ENCODE measurements around the gene ARMCX2.
"Not testable (repeated sequence)": the region's sequence is repeated elsewhere in the genome, so short reads cannot be mapped to it uniquely, and the experiment has no call there.

Gene ARMCX2

DNA sequence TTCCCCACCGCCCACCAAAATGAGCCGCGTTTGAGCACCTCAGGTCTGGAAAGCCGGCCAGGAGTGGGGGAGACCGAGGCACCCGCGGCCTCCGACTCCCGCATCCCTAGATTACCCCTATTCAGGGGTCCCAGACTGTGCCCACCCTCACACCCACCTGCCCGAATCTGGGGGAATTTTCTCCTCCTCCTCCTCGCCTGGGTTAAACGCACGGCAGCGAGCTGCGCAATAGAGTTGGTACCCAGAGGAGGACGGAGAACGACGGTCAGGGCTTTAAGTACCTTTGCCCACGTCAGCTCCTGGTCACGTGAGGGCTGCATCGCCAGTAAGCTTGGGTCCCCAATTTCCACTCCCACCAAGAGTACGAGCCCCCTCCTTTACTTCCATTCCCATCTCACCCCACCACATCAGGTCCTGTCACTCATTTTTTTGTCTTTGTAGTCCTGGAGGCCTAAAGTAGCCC is at the start of gene ARMCX2:
Gene ARMCX2 (minus strand): TSS at position 250 of the 463 bp plus-strand sequence. CDS start 2,262 bp downstream, outside the sequence.
- DNase-seq (ENCODE audit: low read depth) = peak; percentile 50
- peak within 1 kb of the TSS; percentile 71 for H3K4me3 ChIP-seq (ENCODE audit: low read depth, low read length)

DNA sequence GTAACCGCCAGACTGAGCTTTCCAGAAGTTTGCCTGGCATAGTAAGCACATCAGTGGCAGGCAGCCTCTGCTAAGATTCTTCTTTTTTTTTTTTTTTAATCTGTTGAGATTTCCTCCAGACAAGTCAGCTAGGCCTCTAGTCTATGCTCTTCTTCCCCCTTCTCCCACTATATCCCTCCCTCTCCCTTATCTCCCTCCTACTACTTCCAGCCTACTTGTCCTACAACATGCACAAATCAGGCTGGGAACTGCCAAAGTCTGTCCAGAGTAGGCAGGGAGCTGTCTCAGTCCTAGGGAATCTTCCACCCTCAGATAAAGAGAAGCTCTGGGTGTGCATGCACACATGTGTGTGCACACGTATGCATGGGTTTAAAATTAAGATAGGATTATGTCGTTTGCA is 49.7 kb upstream of the ARMCX2 start:
- H3K4me3 ChIP-seq (ENCODE audit: low read depth, low read length) = no peak overlapping the region
- DNase-seq (ENCODE audit: low read depth) = no peak

GRCh38 chrX:101708163-101708562 is 48.5 kb upstream of the ARMCX2 start:
- peak; percentile 5 for DNase-seq (ENCODE audit: low read depth)

GRCh38 chrX:101693476-101693875 is 33.8 kb upstream of the ARMCX2 start:
- DNase-seq (ENCODE audit: low read depth) = no peak
- H3K4me3 ChIP-seq (ENCODE audit: low read depth, low read length) = no peak overlapping the region

More at GRCh38 chrX:101708163-101708562, 48.5 kb upstream of the ARMCX2 start:
- H3K4me3 ChIP-seq (ENCODE audit: low read depth, low read length) = no peak overlapping the region

DNA sequence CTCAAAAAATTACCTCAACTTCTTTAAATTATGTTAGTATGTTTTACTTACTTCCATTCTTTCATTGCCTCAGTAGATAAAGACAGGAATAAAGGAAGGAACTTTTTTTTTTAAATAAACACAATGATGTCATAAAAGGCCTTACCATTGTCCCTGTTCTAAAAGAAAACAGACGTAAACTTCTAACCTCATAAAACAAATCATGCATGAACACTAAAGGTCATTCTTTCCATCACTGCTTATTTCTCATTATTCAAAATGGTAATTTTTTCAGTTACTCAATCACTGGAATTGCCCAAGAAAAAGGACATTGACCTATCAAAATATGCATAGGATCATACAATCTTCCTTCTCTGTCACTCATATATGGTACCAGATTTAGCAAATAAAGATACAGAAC is 32.2 kb upstream of the ARMCX2 start:
- no peak overlapping the region for H3K4me3 ChIP-seq (ENCODE audit: low read depth, low read length)
- no peak for DNase-seq (ENCODE audit: low read depth)

DNA sequence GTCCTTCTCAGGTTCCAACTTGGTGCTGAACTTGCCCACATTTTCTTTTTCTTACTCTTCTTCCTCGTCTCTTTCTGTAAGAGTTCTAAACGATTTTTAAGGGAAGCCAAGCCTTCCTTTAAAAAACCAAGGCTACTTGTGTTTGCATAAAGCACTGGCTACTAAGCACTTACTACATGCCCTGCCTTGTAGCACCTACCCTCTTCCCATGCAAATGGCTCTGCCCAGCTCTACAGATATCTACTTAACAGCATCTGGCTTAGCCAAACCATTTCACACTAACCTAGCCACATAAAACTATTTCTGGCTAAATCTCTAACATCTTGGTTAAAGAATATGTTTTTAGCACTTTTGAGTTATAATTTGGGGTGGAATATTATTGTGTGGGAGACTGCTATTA is 26.9 kb upstream of the ARMCX2 start:
- H3K4me3 ChIP-seq (ENCODE audit: low read depth, low read length) = no peak overlapping the region

DNA sequence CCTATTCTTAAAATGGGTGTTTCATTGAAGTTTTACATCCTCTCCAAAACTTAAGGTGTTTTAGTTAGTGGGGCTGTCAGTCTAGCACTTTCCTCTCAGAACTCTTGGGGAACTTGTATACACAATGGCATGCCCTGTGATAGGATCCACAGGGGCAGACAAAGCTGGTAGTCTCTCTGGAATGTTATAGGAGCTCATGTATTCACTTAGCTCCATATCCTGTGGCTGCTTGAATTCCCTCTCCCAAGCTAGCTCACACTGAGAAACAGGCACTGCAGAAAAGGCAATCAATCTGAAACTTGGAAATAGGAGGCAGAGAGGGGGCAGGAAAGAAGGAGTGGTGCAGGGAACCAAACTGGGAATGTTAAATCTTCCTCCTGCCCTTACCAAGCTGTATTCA is 26.3 kb upstream of the ARMCX2 start:
- no peak overlapping the region for H3K4me3 ChIP-seq (ENCODE audit: low read depth, low read length)
- DNase-seq (ENCODE audit: low read depth) = no peak

More for the DNA sequence above, 26.9 kb upstream of the ARMCX2 start:
- DNase-seq (ENCODE audit: low read depth) = no peak

GRCh38 chrX:101682723-101683122 is 23.1 kb upstream of the ARMCX2 start:
- H3K4me3 ChIP-seq (ENCODE audit: low read depth, low read length) = no peak overlapping the region
- peak; percentile 43 for DNase-seq (ENCODE audit: low read depth)

GRCh38 chrX:101677028-101677427 is 17.4 kb upstream of the ARMCX2 start:
- H3K4me3 ChIP-seq (ENCODE audit: low read depth, low read length) = no peak overlapping the region
- DNase-seq (ENCODE audit: low read depth) = no peak

DNA sequence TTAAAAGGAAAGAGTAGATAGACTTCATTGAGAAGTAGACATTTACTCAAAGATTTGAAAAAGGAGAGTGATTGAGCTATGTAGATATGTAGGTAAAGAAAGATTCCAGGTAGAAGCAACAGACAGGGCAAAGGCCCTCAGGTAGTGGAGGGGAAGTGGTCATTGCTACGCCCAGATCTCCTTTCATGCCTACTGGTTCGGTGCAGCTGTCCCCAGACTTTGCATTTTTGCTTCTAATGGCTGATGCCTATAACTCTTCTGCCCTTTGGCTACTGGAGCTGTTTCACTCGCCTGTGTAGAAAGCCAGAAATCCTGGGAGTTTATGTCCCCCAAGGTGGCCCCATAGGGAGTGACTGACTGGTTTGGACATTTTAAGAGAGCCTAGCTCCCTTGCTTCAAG is 16.9 kb upstream of the ARMCX2 start:
- DNase-seq (ENCODE audit: low read depth) = no peak
- H3K4me3 ChIP-seq (ENCODE audit: low read depth, low read length) = no peak overlapping the region

- no peak for DNase-seq (ENCODE audit: low read depth)
- H3K4me3 ChIP-seq (ENCODE audit: low read depth, low read length) = no peak overlapping the region
These were observed 8.5 kb upstream of the ARMCX2 start for GRCh38 chrX:101668143-101668542.

DNA sequence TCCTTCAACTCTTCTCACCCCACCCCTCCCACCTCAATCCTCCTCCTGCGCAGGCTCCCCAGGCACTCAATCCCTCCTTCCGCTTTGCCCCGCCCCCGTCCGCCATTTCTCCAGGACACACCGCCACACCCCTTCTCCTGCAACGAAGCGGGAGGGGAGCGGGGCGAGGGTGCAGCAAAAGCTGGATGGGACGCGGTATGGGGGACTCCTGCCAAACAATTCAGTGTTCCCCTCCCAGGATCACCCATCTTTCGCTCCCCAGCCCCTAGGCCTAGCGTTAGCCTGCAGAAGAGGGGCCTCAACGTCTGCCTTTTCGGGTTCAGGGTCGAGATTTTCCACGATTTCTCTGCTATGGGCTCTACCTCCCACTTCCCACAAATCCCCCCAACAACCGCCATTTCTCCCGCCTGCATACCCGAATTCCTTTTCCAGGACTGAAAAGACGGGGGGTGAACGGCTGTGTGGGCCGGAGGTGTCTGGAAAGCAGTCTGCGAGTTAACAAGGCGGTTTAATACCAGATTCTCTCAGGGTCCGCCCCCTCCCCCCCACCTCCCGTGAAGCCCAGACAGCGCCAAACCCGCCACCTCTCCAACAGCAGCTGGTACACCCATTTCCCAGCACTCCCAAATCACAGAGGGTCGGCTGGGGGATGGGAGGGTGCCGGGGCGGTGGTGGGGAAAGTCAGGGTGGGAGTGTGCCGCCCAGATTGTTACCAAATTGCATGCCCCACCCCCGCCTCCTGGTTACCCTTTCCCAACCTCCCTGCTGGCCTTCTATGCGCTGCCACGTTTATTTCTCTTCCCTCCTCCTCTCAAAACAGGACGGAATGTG is 774 bp downstream of the ARMCX2 start:
- no peak for DNase-seq (ENCODE audit: low read depth)
- H3K4me3 ChIP-seq (ENCODE audit: low read depth, low read length) = peak overlapping the region; percentile 71

GRCh38 chrX:101657495-101657894 is 2.2 kb downstream of the ARMCX2 start:
- no peak overlapping the region for H3K4me3 ChIP-seq (ENCODE audit: low read depth, low read length)
- no peak for DNase-seq (ENCODE audit: low read depth)

- H3K4me3 ChIP-seq (ENCODE audit: low read depth, low read length) = no peak overlapping the region
- no peak for DNase-seq (ENCODE audit: low read depth)
These were observed 2.8 kb downstream of the ARMCX2 start for GRCh38 chrX:101656817-101657216.

- H3K4me3 ChIP-seq (ENCODE audit: low read depth, low read length) = no peak overlapping the region
- no peak for DNase-seq (ENCODE audit: low read depth)
These were observed 4.1 kb downstream of the ARMCX2 start for GRCh38 chrX:101655534-101655933.

DNA sequence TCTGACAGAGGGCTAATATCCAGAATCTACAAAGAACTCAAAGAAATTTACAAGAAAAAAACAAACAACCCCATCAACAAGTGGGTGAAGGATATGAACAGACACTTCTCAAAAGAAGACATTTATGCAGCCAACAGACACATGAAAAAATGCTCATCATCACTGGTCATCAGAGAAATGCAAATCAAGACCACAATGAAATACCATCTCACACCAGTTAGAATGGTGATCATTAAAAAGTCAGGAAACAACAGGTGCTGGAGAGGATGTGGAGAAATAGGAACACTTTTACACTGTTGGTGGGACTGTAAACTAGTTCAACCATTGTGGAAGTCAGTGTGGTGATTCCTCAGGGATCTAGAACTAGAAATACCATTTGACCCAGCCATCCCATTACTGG is 11.9 kb downstream of the ARMCX2 start:
- not testable (repeated sequence) for DNase-seq (ENCODE audit: low read depth); H3K4me3 ChIP-seq (ENCODE audit: low read depth, low read length)

DNA sequence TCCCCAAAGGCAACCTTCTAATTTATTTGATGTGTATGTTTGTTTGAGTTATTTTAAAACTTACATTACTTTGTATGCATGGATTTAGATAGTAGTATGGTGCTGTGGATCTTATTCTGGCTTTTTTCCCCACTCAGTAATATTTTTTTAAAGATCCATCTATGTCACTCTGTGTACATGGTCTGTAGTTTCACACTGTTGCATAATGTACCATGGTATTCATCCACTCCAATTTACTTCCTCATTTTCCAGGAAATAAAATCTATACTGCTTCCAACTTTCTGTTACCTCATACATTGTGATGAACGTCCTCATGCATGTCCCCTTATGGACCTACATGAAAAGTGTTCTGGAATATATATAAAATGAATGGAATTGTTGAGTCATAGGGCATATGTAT is 17.6 kb downstream of the ARMCX2 start:
- no peak for DNase-seq (ENCODE audit: low read depth)
- no peak overlapping the region for H3K4me3 ChIP-seq (ENCODE audit: low read depth, low read length)

DNA sequence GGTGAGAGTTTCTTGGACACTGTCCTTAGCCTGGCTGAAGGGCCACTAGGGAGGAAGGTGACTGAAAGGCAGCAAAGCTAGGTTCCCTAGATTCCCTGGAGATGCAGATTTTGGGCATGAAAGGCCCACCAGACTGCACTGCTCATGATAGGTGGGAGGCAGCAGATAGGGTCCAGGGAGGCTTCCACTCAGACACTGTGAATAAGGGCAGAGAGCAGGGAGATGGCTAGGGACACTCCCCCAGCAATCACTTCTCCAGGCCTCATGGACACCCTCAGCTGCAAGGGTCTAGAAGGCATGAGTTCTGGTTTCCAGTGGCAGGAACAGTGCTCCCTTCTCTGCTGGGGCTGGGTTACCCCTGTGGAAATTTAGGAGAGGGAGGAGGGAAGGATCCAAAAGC is 20.1 kb downstream of the ARMCX2 start:
- no peak overlapping the region for H3K4me3 ChIP-seq (ENCODE audit: low read depth, low read length)
- DNase-seq (ENCODE audit: low read depth) = no peak

DNA sequence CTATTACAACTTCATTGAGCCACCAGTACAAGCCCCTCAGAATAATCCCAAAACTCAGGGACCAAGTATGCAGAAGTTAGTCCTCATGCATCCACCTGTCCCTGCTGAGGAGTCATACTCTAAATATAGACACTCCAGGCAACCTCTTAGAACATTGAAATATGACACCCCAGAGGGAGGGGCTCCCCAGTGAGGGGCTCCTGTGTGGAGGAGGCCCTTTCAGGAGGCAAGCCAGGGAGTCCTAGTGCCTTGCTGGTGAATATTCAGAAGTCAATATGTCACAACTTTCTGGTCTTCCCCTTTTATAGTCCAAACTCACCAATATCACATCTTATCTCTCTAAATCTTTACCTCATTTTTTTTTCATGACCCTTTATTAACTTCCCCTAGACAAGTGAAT is 40.3 kb downstream of the ARMCX2 start:
- DNase-seq (ENCODE audit: low read depth) = no peak
- H3K4me3 ChIP-seq (ENCODE audit: low read depth, low read length) = no peak overlapping the region

GRCh38 chrX:101617211-101618191 is 42.1 kb downstream of the ARMCX2 start, which contains the start of gene ARMCX6:
Gene ARMCX6, minus strand, starts transcription at chrX:101618000. Its CDS starts 1,380 bp downstream, at chrX:101616620.
- H3K4me3 ChIP-seq (ENCODE audit: low read depth, low read length) = peak within 1 kb of the TSS; percentile 71
- DNase-seq (ENCODE audit: low read depth) = peak; percentile 31

All from skeletal muscle cell (primary cell).